ENCODE results near the gene POM121L2.
"Not testable (repeated sequence)": the region's sequence is repeated elsewhere in the genome, so short reads cannot be mapped to it uniquely, and the experiment has no call there.

POM121L2 gene

GRCh38 chr6:27273783-27274182, 38.3 kb downstream of the POM121L2 start:
- no peak overlapping the region for H3K4me3 ChIP-seq (ENCODE audit: low read length)
- H3K27me3 ChIP-seq (ENCODE audit: control insufficient read depth, insufficient read depth, low read length), result peaks cover 47% of the 10 kb centered on the region
- H3K9ac ChIP-seq (ENCODE audit: low read length), result no peak overlapping the region
- no peaks in the 10 kb centered on the region for H3K4me1 ChIP-seq (ENCODE audit: control insufficient read depth, insufficient read depth, low read length)
- H3K9me3 ChIP-seq (ENCODE audit: control insufficient read depth, low read length), result no peaks in the 10 kb centered on the region
- H3K36me3 ChIP-seq (ENCODE audit: control insufficient read depth, insufficient read depth, low read length), result no peaks in the 10 kb centered on the region

- Histone ChIP-seq H3K9me3 (ENCODE audit: control insufficient read depth, low read length) (no peaks in the 10 kb centered on the region), H3K36me3 (ENCODE audit: control insufficient read depth, insufficient read depth, low read length) (no peaks in the 10 kb centered on the region), H3K9ac (ENCODE audit: low read length) (no peak overlapping the region), H3K4me3 (ENCODE audit: low read length) (no peak overlapping the region), H3K27me3 (ENCODE audit: control insufficient read depth, insufficient read depth, low read length) (peaks cover 27% of the 10 kb centered on the region), H3K4me1 (ENCODE audit: control insufficient read depth, insufficient read depth, low read length) (no peaks in the 10 kb centered on the region)
Measured at GRCh38 chr6:27268803-27269202, 43.3 kb downstream of the POM121L2 start.

DNA sequence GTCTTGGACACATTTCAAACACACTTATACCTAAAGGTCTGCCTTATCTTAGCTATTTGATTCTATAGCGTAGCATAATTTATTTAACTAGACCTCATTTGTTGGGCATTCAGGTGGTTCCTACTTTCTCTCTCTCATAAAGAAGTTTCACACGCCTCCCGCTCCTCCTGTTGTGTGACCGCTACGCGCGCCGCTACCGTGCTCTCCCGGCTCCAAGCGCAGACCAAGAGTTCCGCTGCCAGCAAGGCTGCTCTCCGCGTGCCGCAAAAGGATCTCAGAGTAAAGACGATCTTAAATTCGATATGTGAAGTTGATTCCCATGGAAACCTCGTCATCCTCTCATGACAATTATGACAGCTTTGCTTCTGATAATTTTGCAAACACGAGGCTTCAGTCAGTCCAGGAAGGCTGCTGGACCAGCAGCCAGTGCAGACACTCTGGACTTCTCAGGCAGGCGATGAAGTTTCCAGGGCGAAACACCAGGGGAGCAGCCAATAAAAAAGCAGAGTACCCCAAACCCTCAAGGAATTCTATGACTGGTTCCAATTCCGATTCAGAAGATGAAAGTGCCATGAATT, 44.1 kb downstream of the POM121L2 start:
- Histone ChIP-seq H3K4me3 (ENCODE audit: low read length) (no peak overlapping the region), H3K9me3 (ENCODE audit: control insufficient read depth, low read length) (no peaks in the 10 kb centered on the region), H3K9ac (ENCODE audit: low read length) (no peak overlapping the region), H3K36me3 (ENCODE audit: control insufficient read depth, insufficient read depth, low read length) (no peaks in the 10 kb centered on the region), H3K4me1 (ENCODE audit: control insufficient read depth, insufficient read depth, low read length) (no peaks in the 10 kb centered on the region), H3K27me3 (ENCODE audit: control insufficient read depth, insufficient read depth, low read length) (peaks cover 24% of the 10 kb centered on the region)

DNA sequence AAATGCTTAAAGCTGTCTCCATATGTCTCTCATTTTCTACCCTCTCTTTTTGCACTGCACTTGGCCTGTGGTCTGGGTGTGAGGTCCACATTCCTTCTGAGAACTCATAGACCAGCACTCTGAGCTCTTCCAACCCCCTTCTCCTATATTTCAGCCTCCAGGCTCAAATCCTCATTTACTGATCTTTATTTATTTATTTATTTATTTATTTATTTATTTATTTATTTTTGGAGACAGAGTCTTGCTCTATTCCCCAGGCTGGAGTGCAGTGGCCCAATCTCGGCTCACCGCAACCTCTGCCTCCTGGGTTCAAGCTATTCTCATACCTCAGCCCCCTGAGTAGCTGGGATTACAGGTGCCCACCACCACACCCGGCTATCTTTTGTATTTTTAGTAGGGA, 45.1 kb downstream of the POM121L2 start:
- H3K4me3 ChIP-seq (ENCODE audit: low read length); H3K9me3 ChIP-seq (ENCODE audit: control insufficient read depth, low read length); H3K36me3 ChIP-seq (ENCODE audit: control insufficient read depth, insufficient read depth, low read length); H3K4me1 ChIP-seq (ENCODE audit: control insufficient read depth, insufficient read depth, low read length); H3K9ac ChIP-seq (ENCODE audit: low read length): not testable (repeated sequence)
- peaks cover 23% of the 10 kb centered on the region for H3K27me3 ChIP-seq (ENCODE audit: control insufficient read depth, insufficient read depth, low read length)

DNA sequence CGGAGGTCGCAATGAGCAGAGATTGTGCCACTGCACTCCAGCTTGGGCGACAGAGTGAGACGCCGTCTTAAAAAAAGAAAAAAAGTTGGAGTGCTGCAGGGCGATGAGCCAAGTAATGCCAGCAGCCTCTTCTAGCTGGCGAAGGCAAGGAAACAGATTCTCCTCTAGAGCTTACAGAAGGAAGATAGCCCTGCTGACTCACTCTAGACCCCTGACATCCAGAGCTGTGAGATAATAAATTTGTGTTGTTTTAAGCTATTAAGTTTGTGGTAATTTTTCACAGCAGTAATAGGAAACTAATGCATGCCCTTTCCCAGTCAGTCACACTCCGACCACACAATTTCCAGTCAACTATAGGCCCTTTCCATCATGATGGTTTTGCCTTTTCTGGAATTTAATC, 48.2 kb downstream of the POM121L2 start:
- Histone ChIP-seq H3K4me1 (ENCODE audit: control insufficient read depth, insufficient read depth, low read length) (peaks cover 5% of the 10 kb centered on the region), H3K9me3 (ENCODE audit: control insufficient read depth, low read length) (no peaks in the 10 kb centered on the region), H3K27me3 (ENCODE audit: control insufficient read depth, insufficient read depth, low read length) (peaks cover 35% of the 10 kb centered on the region), H3K36me3 (ENCODE audit: control insufficient read depth, insufficient read depth, low read length) (no peaks in the 10 kb centered on the region), H3K9ac (ENCODE audit: low read length) (no peak overlapping the region), H3K4me3 (ENCODE audit: low read length) (no peak overlapping the region)

DNA sequence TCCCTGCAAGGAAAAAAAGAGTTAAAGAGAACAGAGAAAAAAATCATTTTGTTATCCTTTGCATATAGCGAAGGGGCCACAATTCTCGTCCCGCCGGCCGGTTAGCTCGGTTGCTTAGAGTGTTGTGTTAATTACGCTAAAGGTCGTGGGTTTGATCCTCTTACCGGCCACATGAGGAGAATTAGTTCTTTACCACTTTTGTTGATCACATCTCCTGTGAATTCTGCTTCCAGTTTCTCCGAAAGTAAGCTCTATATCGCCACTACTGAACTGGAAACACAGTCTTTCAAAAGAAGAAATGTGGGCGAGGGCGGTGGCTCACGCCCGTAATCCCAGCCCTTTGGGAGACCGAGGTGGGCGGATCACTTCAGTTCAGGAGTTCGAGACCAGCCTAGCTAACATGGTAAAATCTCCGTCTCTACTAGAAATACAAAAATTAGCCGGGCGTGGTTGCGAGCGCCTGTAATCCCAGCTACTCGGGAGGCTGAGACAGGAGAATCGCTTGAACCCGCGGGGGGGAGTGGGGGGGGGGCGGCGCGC, 51.2 kb downstream of the POM121L2 start:
- Histone ChIP-seq H3K27me3 (ENCODE audit: control insufficient read depth, insufficient read depth, low read length) (peaks cover 22% of the 10 kb centered on the region), H3K9me3 (ENCODE audit: control insufficient read depth, low read length) (no peaks in the 10 kb centered on the region), H3K9ac (ENCODE audit: low read length) (no peak overlapping the region)

GRCh38 chr6:27260369-27260768, 51.7 kb downstream of the POM121L2 start:
- peaks cover 22% of the 10 kb centered on the region for H3K27me3 ChIP-seq (ENCODE audit: control insufficient read depth, insufficient read depth, low read length)
- H3K9me3 ChIP-seq (ENCODE audit: control insufficient read depth, low read length), result no peaks in the 10 kb centered on the region

More for the DNA sequence above, 51.2 kb downstream of the POM121L2 start:
- H3K4me1 ChIP-seq (ENCODE audit: control insufficient read depth, insufficient read depth, low read length), result peaks cover 5% of the 10 kb centered on the region
- no peak overlapping the region for H3K4me3 ChIP-seq (ENCODE audit: low read length)
- no peaks in the 10 kb centered on the region for H3K36me3 ChIP-seq (ENCODE audit: control insufficient read depth, insufficient read depth, low read length)

More at GRCh38 chr6:27260369-27260768, 51.7 kb downstream of the POM121L2 start:
- Histone ChIP-seq H3K4me3 (ENCODE audit: low read length) (no peak overlapping the region), H3K9ac (ENCODE audit: low read length) (no peak overlapping the region), H3K36me3 (ENCODE audit: control insufficient read depth, insufficient read depth, low read length) (no peaks in the 10 kb centered on the region), H3K4me1 (ENCODE audit: control insufficient read depth, insufficient read depth, low read length) (peaks cover 5% of the 10 kb centered on the region)
